BE2C (cell line): ENCODE measurements around the gene DPYSL4.
A peak's percentile ranks its signal among the peaks of the same experiment; 100 is the strongest.
"Not testable (repeated sequence)": the region's sequence is repeated elsewhere in the genome, so short reads cannot be mapped to it uniquely, and the experiment has no call there.

Experiments
- DNase-seq: peaks from one replicate; pipeline ENCODE4 v3.0.0-alpha.2; 2020
- H3K27me3 ChIP-seq: fragments of 250-450 bp; sonication (Bioruptor Pico); 2 replicates; pipeline ENCODE4 v1.5.1; 2020; ENCODE audit warnings: mild to moderate bottlenecking
- H3K36me3 ChIP-seq: fragments of 250-450 bp; sonication (Bioruptor Pico); 2 replicates; pipeline ENCODE4 v1.5.1; 2020; ENCODE audit warnings: mild to moderate bottlenecking
- H3K4me1 ChIP-seq: fragments of 250-450 bp; sonication (Bioruptor Pico); 2 replicates; pipeline ENCODE4 v1.5.1; 2020
- H3K4me3 ChIP-seq: 2 replicates; pipeline ENCODE4 v1.5.1; 2011; ENCODE audit warnings: low read depth, low read length
- H3K9me3 ChIP-seq: fragments of 250-450 bp; sonication (Bioruptor Pico); 2 replicates; pipeline ENCODE4 v1.5.1; 2020
- TF ChIP-seq, protein P1 (sequence below): IDR thresholded peaks from 2 replicates; pipeline ENCODE4 v1.5.1; 2012; ENCODE audit warnings: mild to moderate bottlenecking, low read depth, low read length

DPYSL4 gene

DNA sequence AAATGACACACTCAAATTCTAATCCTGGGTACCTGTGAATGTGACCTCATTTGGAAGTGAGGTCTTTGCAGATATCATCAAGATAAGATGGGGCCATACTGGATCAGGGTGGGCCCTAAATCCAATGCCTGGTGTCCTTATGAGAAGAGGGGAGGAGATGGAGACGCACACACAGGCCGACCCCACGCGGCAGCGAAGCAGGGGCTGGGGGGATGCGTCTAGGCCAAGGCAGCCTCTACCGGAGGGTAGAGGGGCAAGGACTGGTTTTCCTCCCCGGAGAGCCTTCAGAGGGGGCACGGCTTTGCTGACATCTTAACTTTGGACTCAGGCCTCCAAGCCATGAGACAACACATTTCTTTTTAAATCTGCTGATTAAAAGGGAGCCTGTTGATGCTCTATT, 33.3 kb downstream of the DPYSL4 start:
- no peaks in the 10 kb centered on the region for H3K9me3 ChIP-seq
- no peaks in the 10 kb centered on the region for H3K36me3 ChIP-seq
- TF ChIP-seq, protein P1, sequence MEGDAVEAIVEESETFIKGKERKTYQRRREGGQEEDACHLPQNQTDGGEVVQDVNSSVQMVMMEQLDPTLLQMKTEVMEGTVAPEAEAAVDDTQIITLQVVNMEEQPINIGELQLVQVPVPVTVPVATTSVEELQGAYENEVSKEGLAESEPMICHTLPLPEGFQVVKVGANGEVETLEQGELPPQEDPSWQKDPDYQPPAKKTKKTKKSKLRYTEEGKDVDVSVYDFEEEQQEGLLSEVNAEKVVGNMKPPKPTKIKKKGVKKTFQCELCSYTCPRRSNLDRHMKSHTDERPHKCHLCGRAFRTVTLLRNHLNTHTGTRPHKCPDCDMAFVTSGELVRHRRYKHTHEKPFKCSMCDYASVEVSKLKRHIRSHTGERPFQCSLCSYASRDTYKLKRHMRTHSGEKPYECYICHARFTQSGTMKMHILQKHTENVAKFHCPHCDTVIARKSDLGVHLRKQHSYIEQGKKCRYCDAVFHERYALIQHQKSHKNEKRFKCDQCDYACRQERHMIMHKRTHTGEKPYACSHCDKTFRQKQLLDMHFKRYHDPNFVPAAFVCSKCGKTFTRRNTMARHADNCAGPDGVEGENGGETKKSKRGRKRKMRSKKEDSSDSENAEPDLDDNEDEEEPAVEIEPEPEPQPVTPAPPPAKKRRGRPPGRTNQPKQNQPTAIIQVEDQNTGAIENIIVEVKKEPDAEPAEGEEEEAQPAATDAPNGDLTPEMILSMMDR = no peak
- DNase-seq = no peak
- H3K27me3 ChIP-seq = no peaks in the 10 kb centered on the region
- no peaks in the 10 kb centered on the region for H3K4me1 ChIP-seq
- H3K4me3 ChIP-seq = no peak overlapping the region

DNA sequence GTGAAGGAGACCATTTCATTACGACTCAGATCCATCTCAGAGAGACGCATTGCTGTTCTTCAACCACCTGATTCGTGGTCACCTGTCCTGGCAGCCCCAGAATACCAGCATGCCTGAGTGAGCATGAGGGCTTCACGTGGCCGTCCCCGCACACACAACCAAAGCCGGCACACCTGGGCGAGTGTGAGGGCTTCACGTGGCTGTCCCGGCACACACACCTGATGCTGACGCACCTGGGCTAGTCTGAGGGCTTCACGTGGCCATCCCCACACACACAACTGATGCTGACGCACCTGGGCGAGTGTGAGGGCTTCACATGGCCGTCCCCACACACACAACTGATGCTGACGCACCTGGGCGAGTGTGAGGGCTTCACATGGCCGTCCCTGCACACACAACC, 34.2 kb downstream of the DPYSL4 start:
- H3K36me3 ChIP-seq, H3K9me3 ChIP-seq, H3K4me3 ChIP-seq, H3K27me3 ChIP-seq, H3K4me1 ChIP-seq, DNase-seq: not testable (repeated sequence)

DNA sequence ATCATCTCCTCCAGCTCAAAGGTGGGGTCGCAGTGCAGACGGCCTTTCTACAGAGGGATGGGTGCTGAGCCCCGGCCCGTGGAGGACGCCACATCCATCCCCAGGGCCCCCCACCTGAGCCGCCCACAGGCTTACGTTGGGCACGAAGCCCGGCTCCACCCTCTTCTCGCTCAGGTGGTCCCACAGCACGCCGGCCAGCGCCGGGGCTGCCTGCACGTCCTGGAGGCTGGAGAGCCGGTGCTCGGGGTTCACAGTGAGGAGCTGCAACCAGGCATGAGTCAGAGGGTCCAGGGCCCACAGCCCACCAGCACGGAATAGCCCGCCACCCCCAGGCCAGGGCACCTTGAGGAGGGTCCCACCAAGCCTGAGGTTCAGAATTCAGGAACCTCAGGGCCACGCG, 36.0 kb downstream of the DPYSL4 start:
- H3K4me1 ChIP-seq = no peaks in the 10 kb centered on the region
- H3K9me3 ChIP-seq = no peaks in the 10 kb centered on the region
- H3K27me3 ChIP-seq = no peaks in the 10 kb centered on the region
- no peak overlapping the region for H3K4me3 ChIP-seq
- DNase-seq = no peak
- H3K36me3 ChIP-seq = no peaks in the 10 kb centered on the region
- TF ChIP-seq, protein P1 = no peak

DNA sequence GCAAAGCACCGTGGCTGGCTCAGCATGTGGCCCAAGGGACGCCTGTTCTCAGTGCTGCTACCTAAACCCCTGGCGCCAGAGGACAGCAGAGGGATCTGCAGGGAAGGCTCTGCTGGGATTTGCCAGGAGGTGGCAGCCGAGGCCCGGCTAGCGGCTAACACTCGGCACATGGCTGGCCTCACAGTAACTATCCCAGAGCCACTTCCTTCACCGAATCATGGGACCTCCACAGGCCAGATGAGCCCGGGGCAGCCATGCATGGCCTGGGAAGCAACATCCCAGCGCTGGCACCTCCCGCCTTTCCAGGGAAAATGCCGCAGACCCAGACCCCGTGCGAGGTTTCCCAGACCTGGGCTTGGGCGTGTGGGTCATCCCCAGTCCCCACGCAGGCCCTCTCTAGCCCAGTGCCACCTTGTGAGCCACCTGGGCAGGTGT, 36.4 kb downstream of the DPYSL4 start:
- Histone ChIP-seq H3K4me3 (no peak overlapping the region), H3K9me3 (no peaks in the 10 kb centered on the region), H3K4me1 (no peaks in the 10 kb centered on the region), H3K36me3 (no peaks in the 10 kb centered on the region), H3K27me3 (no peaks in the 10 kb centered on the region)
- DNase-seq = peak; percentile 90
- TF ChIP-seq, protein P1 = peak; percentile 98

DNA sequence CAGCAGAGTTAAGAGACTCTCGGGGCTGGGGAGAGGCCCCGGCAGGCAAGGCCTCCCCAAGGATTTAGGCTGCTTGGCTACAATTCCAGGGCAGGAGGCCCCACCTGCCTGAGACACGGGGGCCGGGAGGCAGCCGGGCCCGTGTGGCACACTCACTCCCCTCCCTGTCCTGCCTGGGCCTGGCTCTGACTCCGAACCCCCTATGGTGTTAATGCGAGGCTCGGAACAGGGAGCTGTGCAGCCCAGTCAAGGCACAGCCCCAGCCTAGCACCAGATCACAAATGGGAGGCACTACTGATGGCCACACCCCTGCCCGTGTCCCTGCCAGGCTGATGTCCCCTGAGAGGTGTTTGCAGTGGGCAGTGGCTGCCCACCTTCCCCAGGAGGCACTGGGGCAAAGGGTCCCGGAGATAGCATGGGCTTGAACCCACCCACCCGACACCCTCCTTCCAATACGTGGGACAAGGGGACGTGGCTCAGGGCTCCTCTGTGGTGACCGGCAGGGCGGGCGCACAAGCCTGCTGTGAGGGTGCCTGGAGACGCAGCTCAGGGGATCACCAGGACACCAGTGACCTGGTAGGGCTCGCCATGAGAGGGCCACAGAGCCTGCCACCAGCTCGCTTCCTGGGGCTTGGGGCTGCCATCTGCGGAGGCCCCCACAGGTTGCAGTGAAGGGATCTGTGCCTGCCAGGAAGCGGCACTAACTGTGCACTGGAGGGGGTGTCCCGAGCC, 37.0 kb downstream of the DPYSL4 start:
- Histone ChIP-seq H3K4me1 (no peaks in the 10 kb centered on the region), H3K27me3 (no peaks in the 10 kb centered on the region), H3K4me3 (no peak overlapping the region), H3K36me3 (no peaks in the 10 kb centered on the region), H3K9me3 (no peaks in the 10 kb centered on the region)
- TF ChIP-seq, protein P1 = no peak
- no peak for DNase-seq

DNA sequence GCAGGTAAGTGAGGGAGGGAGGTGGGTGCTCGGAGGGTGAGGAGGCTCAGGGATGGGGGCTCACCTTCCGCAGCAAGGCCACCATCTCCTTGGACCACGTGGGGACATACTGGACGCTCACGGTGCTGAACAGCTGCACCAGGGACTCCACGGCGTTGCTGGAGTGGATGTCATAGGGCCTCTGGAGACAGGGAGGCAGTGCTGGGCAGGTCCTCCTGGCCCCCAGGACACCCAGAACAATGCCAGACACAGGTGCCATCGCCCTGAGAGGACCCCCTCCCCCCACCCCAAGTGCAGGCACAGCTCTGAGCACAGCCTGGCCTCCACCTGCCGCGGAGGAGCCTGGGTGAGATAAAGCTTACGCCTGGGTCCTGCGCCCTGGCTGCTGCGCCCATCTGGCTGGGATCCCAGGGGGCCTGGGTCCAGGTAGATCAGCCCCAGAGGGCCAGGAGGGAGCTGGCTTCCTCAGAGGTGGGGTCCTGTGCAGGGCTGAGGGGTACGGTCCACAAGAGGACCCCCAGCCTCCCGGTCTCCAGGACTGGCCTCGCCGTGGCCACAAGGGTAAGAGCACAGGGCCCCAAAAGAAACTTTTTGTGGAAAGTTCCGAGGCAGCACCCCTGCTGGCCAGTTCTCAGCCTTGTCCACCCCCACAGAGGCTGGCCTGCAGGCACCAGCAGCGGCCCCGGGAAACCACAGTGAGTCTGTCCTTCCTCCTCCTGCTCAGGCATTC, 37.8 kb downstream of the DPYSL4 start:
- H3K4me3 ChIP-seq = no peak overlapping the region

More for the DNA sequence above, 37.8 kb downstream of the DPYSL4 start:
- Histone ChIP-seq H3K9me3 (no peaks in the 10 kb centered on the region), H3K4me1 (no peaks in the 10 kb centered on the region), H3K27me3 (no peaks in the 10 kb centered on the region), H3K36me3 (no peaks in the 10 kb centered on the region)
- no peak for DNase-seq
- TF ChIP-seq, protein P1 = no peak
